Measurements from ENCODE around the gene PRICKLE2. TPM values are rescaled to one million over a fixed set of nuclear protein-coding genes. Genes with fewer than 3 reads are reported as not detected.
A peak's percentile ranks its signal among the peaks of the same experiment; 100 is the strongest.

PRICKLE2 gene
- total RNA-seq, 1 experiment from 2014 or later: 1.9 TPM

- peaks cover 17% of the 10 kb centered on the region for H3K4me1 Mint-ChIP-seq (ENCODE audit: low read depth, unreplicated experiment)
- peaks cover 7% of the 10 kb centered on the region for H3K36me3 Mint-ChIP-seq (ENCODE audit: insufficient read depth, unreplicated experiment)
- H3K27ac Mint-ChIP-seq (ENCODE audit: unreplicated experiment): no peak overlapping the region
- TF ChIP-seq CTCF (IDR thresholded peaks at IDR 0.05; ENCODE audit: unreplicated experiment): no peak
- H3K9me3 Mint-ChIP-seq (ENCODE audit: low read depth, unreplicated experiment): no peaks in the 10 kb centered on the region
- CTCF ChIA-PET: no interaction called here
- no TSS peak for BruUV-seq (replicated peaks)
- intact Hi-C loops (cut with micrococcal nuclease; ENCODE audit: unreplicated experiment): no loop called here
- DNase-seq: no peak
- no peaks in the 10 kb centered on the region for H3K27me3 Mint-ChIP-seq (ENCODE audit: unreplicated experiment)
- no peak overlapping the region for H3K4me3 Mint-ChIP-seq (ENCODE audit: low read depth, unreplicated experiment)
These were observed 2.8 kb upstream of the PRICKLE2 start for GRCh38 chr3:64228110-64228509.

GRCh38 chr3:64226730-64227129, 1.5 kb upstream of the PRICKLE2 start:
- intact Hi-C loops (cut with micrococcal nuclease; ENCODE audit: unreplicated experiment): no loop called here
- peaks cover 7% of the 10 kb centered on the region for H3K36me3 Mint-ChIP-seq (ENCODE audit: insufficient read depth, unreplicated experiment)
- no TSS peak for BruUV-seq (replicated peaks)
- no peaks in the 10 kb centered on the region for H3K9me3 Mint-ChIP-seq (ENCODE audit: low read depth, unreplicated experiment)
- no peak overlapping the region for H3K4me3 Mint-ChIP-seq (ENCODE audit: low read depth, unreplicated experiment)
- no peak overlapping the region for H3K27ac Mint-ChIP-seq (ENCODE audit: unreplicated experiment)
- DNase-seq: no peak
- CTCF ChIA-PET: no interaction called here
- no peaks in the 10 kb centered on the region for H3K27me3 Mint-ChIP-seq (ENCODE audit: unreplicated experiment)
- TF ChIP-seq CTCF (IDR thresholded peaks at IDR 0.05; ENCODE audit: unreplicated experiment): no peak
- H3K4me1 Mint-ChIP-seq (ENCODE audit: low read depth, unreplicated experiment): peaks cover 17% of the 10 kb centered on the region

- intact Hi-C loops (cut with micrococcal nuclease; ENCODE audit: unreplicated experiment): loop anchor here (1.0 kb wide), 1 partner anchor 39 kb away; no protein-coding TSS in a partner anchor
- H3K4me3 Mint-ChIP-seq (ENCODE audit: low read depth, unreplicated experiment): peak overlapping the region; percentile 65
- H3K27me3 Mint-ChIP-seq (ENCODE audit: unreplicated experiment): no peaks in the 10 kb centered on the region
- BruUV-seq (replicated peaks): no TSS peak
- H3K27ac Mint-ChIP-seq (ENCODE audit: unreplicated experiment): no peak overlapping the region
- H3K36me3 Mint-ChIP-seq (ENCODE audit: insufficient read depth, unreplicated experiment): peaks cover 7% of the 10 kb centered on the region
- CTCF ChIA-PET: interaction anchor here (1.4 to 1.8 kb wide), 2 partner anchors 11 to 39 kb away, joined by 4 to 6 read pairs; no protein-coding TSS in a partner anchor
- DNase-seq: no peak
- H3K4me1 Mint-ChIP-seq (ENCODE audit: low read depth, unreplicated experiment): peaks cover 22% of the 10 kb centered on the region
- TF ChIP-seq CTCF (IDR thresholded peaks at IDR 0.05; ENCODE audit: unreplicated experiment): no peak
- H3K9me3 Mint-ChIP-seq (ENCODE audit: low read depth, unreplicated experiment): no peaks in the 10 kb centered on the region
These were observed 631 bp upstream of the PRICKLE2 start for GRCh38 chr3:64225695-64226499.

- H3K9me3 Mint-ChIP-seq (ENCODE audit: low read depth, unreplicated experiment): no peaks in the 10 kb centered on the region
- H3K27ac Mint-ChIP-seq (ENCODE audit: unreplicated experiment): no peak overlapping the region
- intact Hi-C loops (cut with micrococcal nuclease; ENCODE audit: unreplicated experiment): loop anchor here (5.0 kb wide), 1 partner anchor 192 kb away; no protein-coding TSS in a partner anchor
- TF ChIP-seq CTCF (IDR thresholded peaks at IDR 0.05; ENCODE audit: unreplicated experiment): no peak
- peak overlapping the region; percentile 65 for H3K4me3 Mint-ChIP-seq (ENCODE audit: low read depth, unreplicated experiment)
- H3K36me3 Mint-ChIP-seq (ENCODE audit: insufficient read depth, unreplicated experiment): peaks cover 7% of the 10 kb centered on the region
- H3K27me3 Mint-ChIP-seq (ENCODE audit: unreplicated experiment): no peaks in the 10 kb centered on the region
- DNase-seq: no peak
- CTCF ChIA-PET: interaction anchor here (0.9 to 1.8 kb wide), 3 partner anchors 10 to 120 kb away, joined by 3 to 6 read pairs (median 4); no protein-coding TSS in a partner anchor
- peaks cover 36% of the 10 kb centered on the region for H3K4me1 Mint-ChIP-seq (ENCODE audit: low read depth, unreplicated experiment)
- BruUV-seq (replicated peaks): no TSS peak
These were observed 1.2 kb downstream of the PRICKLE2 start for GRCh38 chr3:64223791-64224745.

All from Calu3 (cell line).